SK-N-SH (cell line): Measurements from ENCODE around the gene ARMC9.

Experiments
- CHD2 ChIP-seq: fragments of 150-350 bp; IDR thresholded peaks from 2 replicates; pipeline ENCODE4 v1.6.1; 2018; ENCODE audit warnings: low read length; ENCODE audit not compliant: partially characterized antibody
- CTCF ChIP-seq: fragments of 200-600 bp; sonication (generic); IDR thresholded peaks from 2 replicates; pipeline ENCODE4 v1.6.1; 2017; ENCODE audit warnings: antibody characterized with exemption, mild to moderate bottlenecking, moderate library complexity
- EP300 ChIP-seq, 2 experiments: IDR thresholded peaks; 2 replicates each; pipeline versions ENCODE4 v1.4.0 to v1.6.1; 2012; ENCODE audit warnings: borderline replicate concordance in 1 of 2, low read depth in 1 of 2, low read length in 1 of 2
- EZH2phosphoT487 ChIP-seq: fragments of 200-600 bp; sonication (generic); IDR thresholded peaks from 2 replicates; pipeline ENCODE4 v1.6.1; 2017; ENCODE audit warnings: low read depth, mixed run types, mild to moderate bottlenecking, antibody characterized with exemption, moderate library complexity, borderline replicate concordance
- FOXJ3 ChIP-seq: sonication (generic); formaldehyde crosslinking; IDR thresholded peaks from 2 replicates; pipeline ENCODE4 v1.5.1; 2020; ENCODE audit warnings: mild to moderate bottlenecking, missing genetic modification reagents
- NRF1 ChIP-seq: IDR thresholded peaks from 2 replicates; pipeline ENCODE4 v1.6.1; 2012; ENCODE audit warnings: low read depth, mild to moderate bottlenecking, low read length
- POLR2AphosphoS5 ChIP-seq: IDR thresholded peaks from 2 replicates; pipeline ENCODE4 v1.6.1; 2012; ENCODE audit warnings: low read depth, low read length
- RCOR1 ChIP-seq: fragments of 150-350 bp; IDR thresholded peaks from 2 replicates; pipeline ENCODE4 v1.6.1; 2017; ENCODE audit warnings: antibody characterized with exemption, low read length
- RXRA ChIP-seq: IDR thresholded peaks from 2 replicates; pipeline ENCODE4 v1.4.0; 2012; ENCODE audit warnings: low read depth, mild to moderate bottlenecking, borderline replicate concordance
- TCF12 ChIP-seq: IDR thresholded peaks from 2 replicates; pipeline ENCODE4 v1.4.0; 2012
- USF1 ChIP-seq: IDR thresholded peaks from 2 replicates; pipeline ENCODE4 v1.4.0; 2012; ENCODE audit warnings: low read depth, borderline replicate concordance

- TF ChIP-seq CTCF = no peak
- no peak for TF ChIP-seq POLR2AphosphoS5
- no peak for TF ChIP-seq CHD2
- no peak for TF ChIP-seq RXRA
- TF ChIP-seq RCOR1 = no peak
- no peak for TF ChIP-seq USF1
- TF ChIP-seq TCF12 = no peak
- no peak for TF ChIP-seq EP300 (IDR thresholded peaks at IDR 0.05; ENCODE audit: borderline replicate concordance in 1 of 2, low read depth in 1 of 2, low read length in 1 of 2)
- TF ChIP-seq EZH2phosphoT487 = no peak
- no peak for TF ChIP-seq NRF1
- TF ChIP-seq FOXJ3 (CRISPR knock-in tag) = no peak
Measured at GRCh38 chr2:231348704-231349373, 150.4 kb downstream of the ARMC9 start.
